ENCODE data around the gene SSBP3. TPM values are rescaled to one million over a fixed set of nuclear protein-coding genes. Genes with fewer than 3 reads are reported as not detected.
A peak's percentile ranks its signal among the peaks of the same experiment; 100 is the strongest.

SSBP3 gene
- total and polyA plus RNA-seq, 9 donors = 41.2 to 247 (median 156) TPM

DNA sequence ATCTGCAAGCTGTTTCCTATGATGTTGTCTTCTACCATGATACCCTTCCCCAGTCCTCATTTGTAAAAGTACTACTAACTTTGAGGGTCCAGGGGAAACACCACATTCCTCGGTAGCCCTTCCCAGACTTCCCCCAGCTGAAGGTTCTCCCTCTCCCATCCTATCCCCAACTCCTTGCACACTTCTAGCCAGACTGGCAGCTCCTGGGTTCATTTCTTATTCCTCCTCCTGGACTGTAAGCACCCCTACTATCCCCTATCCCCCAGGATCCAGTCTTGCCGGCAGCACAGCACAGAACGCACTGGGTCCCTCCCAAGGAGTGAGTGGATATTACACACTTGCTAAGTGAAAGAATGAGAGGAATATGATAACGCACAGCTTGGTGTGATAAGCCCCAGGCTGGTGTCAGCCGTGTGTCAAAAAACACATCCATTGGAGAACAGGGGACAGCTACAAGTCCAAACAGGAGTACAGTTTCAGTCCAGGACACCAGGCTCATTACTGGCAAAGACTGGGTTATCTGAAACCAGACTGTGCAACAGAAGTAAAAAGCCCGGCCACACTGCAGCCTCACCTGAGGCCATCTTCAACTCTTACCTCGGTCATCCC, 100.2 kb downstream of the SSBP3 start:
- 52 to 64% (median 58%) methylated on average over 7 of the region's 7 CpGs for WGBS, 3 donors
- TF ChIP-seq CTCF (IDR thresholded peaks at IDR 0.05) = no peak
- no peak for TF ChIP-seq EP300 (IDR thresholded peaks at IDR 0.05)
- TF ChIP-seq POLR2A (IDR thresholded peaks at IDR 0.05) = no peak
- intact Hi-C loops (cut with DNase I) = no loop called here
- H3K9me3 ChIP-seq = no peaks in the 10 kb centered on the region
- no peaks in the 10 kb centered on the region for H3K36me3 ChIP-seq
- no peak overlapping the region for H3K4me3 ChIP-seq
- no peak for DNase-seq
- peak overlapping the region in 1 of 2 donors; percentile 4 for H3K27ac ChIP-seq
- H3K4me1 ChIP-seq (ENCODE audit: insufficient read depth) = peaks cover 53% of the 10 kb centered on the region
- H3K27me3 ChIP-seq = no peaks in the 10 kb centered on the region

- TF ChIP-seq EP300 (IDR thresholded peaks at IDR 0.05) (no peak), CTCF (IDR thresholded peaks at IDR 0.05) (no peak), POLR2A (IDR thresholded peaks at IDR 0.05) (no peak)
- Histone ChIP-seq H3K27me3 (no peaks in the 10 kb centered on the region), H3K4me1 (ENCODE audit: insufficient read depth) (peaks cover 55% of the 10 kb centered on the region), H3K9me3 (no peaks in the 10 kb centered on the region), H3K27ac (no peak overlapping the region), H3K36me3 (no peaks in the 10 kb centered on the region), H3K4me3 (no peak overlapping the region)
- no peak for DNase-seq
- intact Hi-C loops (cut with DNase I) = no loop called here
- 80 to 87% (median 83%) methylated on average over 2 of the region's 2 CpGs for WGBS, 3 donors
Measured at GRCh38 chr1:54304518-54304917, 101.7 kb downstream of the SSBP3 start.

DNA sequence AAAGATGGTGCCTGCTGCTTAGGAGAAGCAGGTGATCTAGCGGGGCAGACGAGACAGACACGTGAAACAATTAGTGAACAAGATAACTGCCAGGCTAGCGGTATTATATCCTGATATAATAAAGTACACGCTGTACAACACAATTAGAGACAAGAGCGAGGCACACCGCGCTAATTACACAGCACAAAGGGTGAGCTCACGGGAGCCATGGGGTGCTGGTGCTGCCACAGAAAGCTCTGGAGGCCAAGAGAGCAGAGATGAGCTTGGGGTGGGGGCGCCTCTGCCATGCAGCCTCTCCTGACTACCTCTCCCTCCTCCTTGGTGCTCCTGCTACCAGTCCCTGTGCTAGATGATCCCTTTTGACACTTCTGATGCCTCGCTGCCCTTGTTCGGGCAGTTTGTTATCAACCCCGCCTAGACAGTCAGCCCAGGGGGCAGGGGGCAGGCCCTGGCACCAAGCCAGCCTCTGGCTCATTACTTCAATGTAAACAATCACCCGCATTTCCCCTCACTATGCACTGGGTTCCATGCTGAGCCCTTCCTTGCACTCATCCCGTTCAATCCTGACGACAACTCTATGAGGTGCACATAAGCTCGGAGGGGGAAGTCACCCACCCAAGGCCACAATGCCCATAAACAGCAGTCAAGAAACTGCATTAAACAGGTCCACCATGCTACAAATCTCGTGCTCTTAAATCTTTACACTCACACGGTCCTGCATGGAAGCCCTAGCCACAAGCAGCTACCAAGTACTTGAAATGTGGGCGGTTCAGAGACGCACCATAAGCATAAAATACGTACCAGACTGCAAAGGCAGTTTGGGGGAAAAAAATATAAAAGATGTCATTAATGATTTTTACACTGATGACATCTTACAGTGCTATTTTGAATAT, 103.0 kb downstream of the SSBP3 start:
- H3K9me3 ChIP-seq = no peaks in the 10 kb centered on the region
- H3K4me3 ChIP-seq = no peak overlapping the region
- intact Hi-C loops (cut with DNase I) = no loop called here
- H3K4me1 ChIP-seq (ENCODE audit: insufficient read depth) = peaks cover 62% of the 10 kb centered on the region
- H3K27me3 ChIP-seq = no peaks in the 10 kb centered on the region
- no peaks in the 10 kb centered on the region for H3K36me3 ChIP-seq
- WGBS, 3 donors = 75 to 83% (median 77%) methylated on average over 22 of the region's 22 CpGs
- no peak for TF ChIP-seq CTCF (IDR thresholded peaks at IDR 0.05)
- TF ChIP-seq POLR2A (IDR thresholded peaks at IDR 0.05) = no peak
- no peak for TF ChIP-seq EP300 (IDR thresholded peaks at IDR 0.05)
- H3K27ac ChIP-seq = no peak overlapping the region
- DNase-seq = no peak

DNA sequence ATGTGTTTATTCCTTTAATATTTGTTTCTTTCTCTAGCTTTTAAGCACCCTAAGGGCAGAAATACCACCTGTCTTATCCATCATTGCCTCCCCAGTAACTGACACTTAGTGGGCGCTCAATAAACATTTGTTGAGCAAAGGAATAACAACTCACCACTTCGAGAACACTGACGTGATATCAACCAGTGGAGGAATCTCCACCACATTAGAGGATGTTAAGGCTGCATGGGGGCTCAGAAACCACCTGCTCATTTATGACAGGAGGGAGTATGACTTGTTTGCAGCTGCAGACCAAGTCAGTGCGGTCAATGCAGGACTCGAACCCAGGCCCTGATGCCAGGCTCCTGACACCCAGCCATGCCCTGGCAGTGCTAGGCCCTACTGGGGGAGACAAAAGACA, 103.6 kb downstream of the SSBP3 start:
- H3K27me3 ChIP-seq = no peaks in the 10 kb centered on the region
- H3K4me3 ChIP-seq = no peak overlapping the region
- DNase-seq = no peak
- TF ChIP-seq EP300 (IDR thresholded peaks at IDR 0.05) (no peak), POLR2A (IDR thresholded peaks at IDR 0.05) (no peak), CTCF (IDR thresholded peaks at IDR 0.05) (no peak)
- H3K9me3 ChIP-seq = no peaks in the 10 kb centered on the region
- intact Hi-C loops (cut with DNase I) = no loop called here
- no peak overlapping the region for H3K27ac ChIP-seq
- H3K4me1 ChIP-seq (ENCODE audit: insufficient read depth) = peaks cover 68% of the 10 kb centered on the region
- H3K36me3 ChIP-seq = no peaks in the 10 kb centered on the region
- WGBS, 3 donors = 89 to 96% (median 90%) methylated on average over 5 of the region's 5 CpGs
